ENCODE measurements around the gene TEX2.

DNA sequence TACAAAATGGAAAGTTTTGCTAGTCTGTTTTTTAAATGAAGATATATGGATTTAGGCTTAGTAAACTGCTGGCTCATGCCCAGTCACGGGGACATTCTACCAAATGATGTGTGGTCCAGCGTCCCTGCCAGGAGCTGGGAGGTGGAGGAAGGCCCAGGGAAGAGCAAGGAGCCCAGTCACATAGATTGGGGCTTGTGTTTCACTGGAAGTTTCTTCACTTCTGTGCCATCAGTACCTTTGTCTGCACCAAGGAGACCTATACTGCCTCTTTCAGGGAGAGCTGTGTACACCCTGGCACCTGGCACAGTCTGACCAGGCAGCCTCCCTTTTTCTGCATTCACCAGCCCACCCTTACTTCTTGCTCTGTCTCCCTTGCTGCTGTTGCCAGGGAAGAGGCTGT lies 100.5 kb downstream of the TEX2 start:
- TF ChIP-seq, protein P1, sequence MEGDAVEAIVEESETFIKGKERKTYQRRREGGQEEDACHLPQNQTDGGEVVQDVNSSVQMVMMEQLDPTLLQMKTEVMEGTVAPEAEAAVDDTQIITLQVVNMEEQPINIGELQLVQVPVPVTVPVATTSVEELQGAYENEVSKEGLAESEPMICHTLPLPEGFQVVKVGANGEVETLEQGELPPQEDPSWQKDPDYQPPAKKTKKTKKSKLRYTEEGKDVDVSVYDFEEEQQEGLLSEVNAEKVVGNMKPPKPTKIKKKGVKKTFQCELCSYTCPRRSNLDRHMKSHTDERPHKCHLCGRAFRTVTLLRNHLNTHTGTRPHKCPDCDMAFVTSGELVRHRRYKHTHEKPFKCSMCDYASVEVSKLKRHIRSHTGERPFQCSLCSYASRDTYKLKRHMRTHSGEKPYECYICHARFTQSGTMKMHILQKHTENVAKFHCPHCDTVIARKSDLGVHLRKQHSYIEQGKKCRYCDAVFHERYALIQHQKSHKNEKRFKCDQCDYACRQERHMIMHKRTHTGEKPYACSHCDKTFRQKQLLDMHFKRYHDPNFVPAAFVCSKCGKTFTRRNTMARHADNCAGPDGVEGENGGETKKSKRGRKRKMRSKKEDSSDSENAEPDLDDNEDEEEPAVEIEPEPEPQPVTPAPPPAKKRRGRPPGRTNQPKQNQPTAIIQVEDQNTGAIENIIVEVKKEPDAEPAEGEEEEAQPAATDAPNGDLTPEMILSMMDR (IDR thresholded peaks at IDR 0.05; ENCODE audit: insufficient read depth, low read length) = no peak
- TF ChIP-seq, protein P2, sequence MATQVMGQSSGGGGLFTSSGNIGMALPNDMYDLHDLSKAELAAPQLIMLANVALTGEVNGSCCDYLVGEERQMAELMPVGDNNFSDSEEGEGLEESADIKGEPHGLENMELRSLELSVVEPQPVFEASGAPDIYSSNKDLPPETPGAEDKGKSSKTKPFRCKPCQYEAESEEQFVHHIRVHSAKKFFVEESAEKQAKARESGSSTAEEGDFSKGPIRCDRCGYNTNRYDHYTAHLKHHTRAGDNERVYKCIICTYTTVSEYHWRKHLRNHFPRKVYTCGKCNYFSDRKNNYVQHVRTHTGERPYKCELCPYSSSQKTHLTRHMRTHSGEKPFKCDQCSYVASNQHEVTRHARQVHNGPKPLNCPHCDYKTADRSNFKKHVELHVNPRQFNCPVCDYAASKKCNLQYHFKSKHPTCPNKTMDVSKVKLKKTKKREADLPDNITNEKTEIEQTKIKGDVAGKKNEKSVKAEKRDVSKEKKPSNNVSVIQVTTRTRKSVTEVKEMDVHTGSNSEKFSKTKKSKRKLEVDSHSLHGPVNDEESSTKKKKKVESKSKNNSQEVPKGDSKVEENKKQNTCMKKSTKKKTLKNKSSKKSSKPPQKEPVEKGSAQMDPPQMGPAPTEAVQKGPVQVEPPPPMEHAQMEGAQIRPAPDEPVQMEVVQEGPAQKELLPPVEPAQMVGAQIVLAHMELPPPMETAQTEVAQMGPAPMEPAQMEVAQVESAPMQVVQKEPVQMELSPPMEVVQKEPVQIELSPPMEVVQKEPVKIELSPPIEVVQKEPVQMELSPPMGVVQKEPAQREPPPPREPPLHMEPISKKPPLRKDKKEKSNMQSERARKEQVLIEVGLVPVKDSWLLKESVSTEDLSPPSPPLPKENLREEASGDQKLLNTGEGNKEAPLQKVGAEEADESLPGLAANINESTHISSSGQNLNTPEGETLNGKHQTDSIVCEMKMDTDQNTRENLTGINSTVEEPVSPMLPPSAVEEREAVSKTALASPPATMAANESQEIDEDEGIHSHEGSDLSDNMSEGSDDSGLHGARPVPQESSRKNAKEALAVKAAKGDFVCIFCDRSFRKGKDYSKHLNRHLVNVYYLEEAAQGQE (IDR thresholded peaks at IDR 0.05; ENCODE audit: insufficient replicate concordance, low read depth) = no peak
- TF ChIP-seq POLR2AphosphoS5 (IDR thresholded peaks at IDR 0.05; ENCODE audit: low read depth) (no peak), SPI1 (IDR thresholded peaks at IDR 0.05; ENCODE audit: borderline replicate concordance, low read depth) (no peak)

All from HL-60 (cell line).